Astrocyte (in vitro differentiated cells and primary cell): ENCODE measurements around the gene AP3S2.

ENCODE experiments used
- EZH2 ChIP-seq: IDR thresholded peaks from 2 replicates; pipeline ENCODE4 v1.6.1; 2012; ENCODE audit warnings: mild to moderate bottlenecking, low read length, inconsistent platforms; ENCODE audit not compliant: insufficient read depth
- TF ChIP-seq, protein P1 (sequence below): IDR thresholded peaks from 2 replicates; pipeline ENCODE4 v1.5.1; 2011; ENCODE audit warnings: low read depth, mild to moderate bottlenecking, inconsistent platforms, low read length, moderate library complexity; ENCODE audit not compliant: insufficient read depth

DNA sequence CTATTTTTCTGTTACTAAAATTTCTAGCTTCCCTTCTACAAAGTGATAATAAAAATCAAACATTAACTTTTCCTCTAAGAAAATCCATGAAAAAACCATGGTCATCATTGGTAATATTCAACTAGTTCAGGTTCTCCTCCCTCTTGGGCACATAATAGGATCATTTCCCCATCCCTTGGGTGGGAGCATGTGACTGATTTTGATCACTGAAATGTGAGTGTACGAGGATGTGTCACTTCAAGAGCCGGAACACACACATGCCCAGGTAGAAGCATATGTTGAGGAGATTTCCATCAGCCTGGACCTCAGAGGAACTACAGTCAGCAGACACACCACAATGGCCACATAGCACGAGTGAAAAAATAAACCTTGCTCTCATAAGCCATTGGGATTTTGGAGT is 36.1 kb downstream of the AP3S2 start:
- TF ChIP-seq, protein P1, sequence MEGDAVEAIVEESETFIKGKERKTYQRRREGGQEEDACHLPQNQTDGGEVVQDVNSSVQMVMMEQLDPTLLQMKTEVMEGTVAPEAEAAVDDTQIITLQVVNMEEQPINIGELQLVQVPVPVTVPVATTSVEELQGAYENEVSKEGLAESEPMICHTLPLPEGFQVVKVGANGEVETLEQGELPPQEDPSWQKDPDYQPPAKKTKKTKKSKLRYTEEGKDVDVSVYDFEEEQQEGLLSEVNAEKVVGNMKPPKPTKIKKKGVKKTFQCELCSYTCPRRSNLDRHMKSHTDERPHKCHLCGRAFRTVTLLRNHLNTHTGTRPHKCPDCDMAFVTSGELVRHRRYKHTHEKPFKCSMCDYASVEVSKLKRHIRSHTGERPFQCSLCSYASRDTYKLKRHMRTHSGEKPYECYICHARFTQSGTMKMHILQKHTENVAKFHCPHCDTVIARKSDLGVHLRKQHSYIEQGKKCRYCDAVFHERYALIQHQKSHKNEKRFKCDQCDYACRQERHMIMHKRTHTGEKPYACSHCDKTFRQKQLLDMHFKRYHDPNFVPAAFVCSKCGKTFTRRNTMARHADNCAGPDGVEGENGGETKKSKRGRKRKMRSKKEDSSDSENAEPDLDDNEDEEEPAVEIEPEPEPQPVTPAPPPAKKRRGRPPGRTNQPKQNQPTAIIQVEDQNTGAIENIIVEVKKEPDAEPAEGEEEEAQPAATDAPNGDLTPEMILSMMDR, result no peak
- no peak for TF ChIP-seq EZH2
